ENCODE data around the gene GNAS-AS1. TPM values are rescaled to one million over a fixed set of nuclear protein-coding genes. Genes with fewer than 3 reads are reported as not detected.

GNAS-AS1 gene
- total RNA-seq, 3 donors from 2014 or later, result 0.38 to 0.96 (median 0.40) TPM

DNA sequence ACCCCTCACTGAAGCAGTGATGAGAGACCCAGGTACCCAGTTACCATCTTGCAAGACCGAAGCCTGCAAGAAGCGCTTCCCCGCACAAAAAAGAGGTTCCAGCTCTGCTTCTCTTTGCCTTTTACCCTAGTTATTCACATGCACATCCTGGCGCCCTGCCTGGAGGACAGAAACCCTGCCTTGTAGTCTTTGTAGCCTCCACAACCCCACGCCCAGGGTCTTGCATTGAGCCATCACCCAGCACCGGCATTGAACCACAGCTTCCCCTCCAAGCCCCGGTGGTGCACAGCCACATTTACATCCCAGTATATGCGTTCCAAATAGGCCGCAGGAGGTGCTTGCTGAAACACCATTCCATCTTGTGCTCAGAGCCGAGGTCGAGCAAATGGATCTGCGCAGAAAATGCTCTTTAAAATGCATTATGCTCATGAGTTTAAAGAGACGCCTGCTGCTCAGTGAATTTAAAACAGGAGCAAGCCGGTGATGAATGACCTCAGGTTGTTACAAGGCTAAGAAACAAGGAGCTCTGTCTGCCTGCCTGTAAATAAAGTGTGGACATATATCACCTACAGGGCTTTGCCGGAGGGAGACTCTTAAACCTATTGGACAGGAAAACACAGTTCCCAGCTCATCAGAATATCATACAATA, 61.7 kb downstream of the GNAS-AS1 start:
- Mint-ChIP-seq H3K36me3 (ENCODE audit: insufficient read depth) (no peaks in the 10 kb centered on the region), H3K4me3 (no peak overlapping the region), H3K27me3 (ENCODE audit: low read depth) (peaks cover 29% of the 10 kb centered on the region), H3K9me3 (no peaks in the 10 kb centered on the region), H3K4me1 (ENCODE audit: low read depth) (no peaks in the 10 kb centered on the region)
- ATAC-seq, result no peak
- DNase-seq, result no peak

- Mint-ChIP-seq H3K36me3 (ENCODE audit: insufficient read depth) (no peaks in the 10 kb centered on the region), H3K27me3 (ENCODE audit: low read depth) (peaks cover 30% of the 10 kb centered on the region), H3K4me1 (ENCODE audit: low read depth) (no peaks in the 10 kb centered on the region), H3K4me3 (no peak overlapping the region), H3K9me3 (no peaks in the 10 kb centered on the region)
- DNase-seq (no peak), ATAC-seq (no peak)
Measured at GRCh38 chr20:58787211-58788005, 63.3 kb downstream of the GNAS-AS1 start.

GRCh38 chr20:58784321-58785074, 66.2 kb downstream of the GNAS-AS1 start:
- no peaks in the 10 kb centered on the region for H3K4me1 Mint-ChIP-seq (ENCODE audit: low read depth)
- H3K9me3 Mint-ChIP-seq, result no peaks in the 10 kb centered on the region
- DNase-seq (no peak), ATAC-seq (no peak)
- no peaks in the 10 kb centered on the region for H3K36me3 Mint-ChIP-seq (ENCODE audit: insufficient read depth)
- H3K4me3 Mint-ChIP-seq, result no peak overlapping the region
- H3K27me3 Mint-ChIP-seq (ENCODE audit: low read depth), result peaks cover 29% of the 10 kb centered on the region

DNA sequence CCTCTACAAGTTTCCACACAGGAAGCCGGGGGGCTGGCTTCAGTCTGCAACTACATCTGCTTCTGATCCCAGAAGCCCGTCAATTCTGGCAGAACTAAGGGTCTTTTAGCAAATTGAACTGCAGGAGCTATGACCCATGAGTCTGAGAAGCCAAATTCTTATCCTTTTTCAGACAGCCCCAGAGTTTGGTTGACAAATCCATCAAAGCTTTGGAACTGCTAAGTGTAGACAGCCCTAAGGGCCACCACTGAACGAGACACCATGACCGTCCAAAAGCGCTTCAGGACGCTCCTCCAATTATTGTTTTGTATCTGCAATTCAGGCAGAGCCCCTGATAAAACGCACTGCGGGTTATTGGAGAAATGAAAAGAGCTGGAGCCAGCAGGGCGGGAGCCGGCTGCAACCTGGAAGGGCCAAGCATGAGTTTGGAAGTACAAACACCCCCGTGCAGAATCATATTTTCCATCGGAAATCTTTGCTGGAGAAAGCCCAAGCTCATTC, 67.1 kb downstream of the GNAS-AS1 start:
- peaks cover 29% of the 10 kb centered on the region for H3K27me3 Mint-ChIP-seq (ENCODE audit: low read depth)
- DNase-seq (no peak), ATAC-seq (no peak)
- no peaks in the 10 kb centered on the region for H3K36me3 Mint-ChIP-seq (ENCODE audit: insufficient read depth)
- H3K4me1 Mint-ChIP-seq (ENCODE audit: low read depth), result no peaks in the 10 kb centered on the region
- H3K4me3 Mint-ChIP-seq, result no peak overlapping the region
- no peaks in the 10 kb centered on the region for H3K9me3 Mint-ChIP-seq

- Mint-ChIP-seq H3K36me3 (ENCODE audit: insufficient read depth) (no peaks in the 10 kb centered on the region), H3K27me3 (ENCODE audit: low read depth) (peaks cover 38% of the 10 kb centered on the region), H3K9me3 (no peaks in the 10 kb centered on the region), H3K4me1 (ENCODE audit: low read depth) (no peaks in the 10 kb centered on the region), H3K4me3 (no peak overlapping the region)
- no peak for DNase-seq
- no peak for ATAC-seq
Measured at GRCh38 chr20:58781138-58781537, 69.6 kb downstream of the GNAS-AS1 start.

- H3K4me1 Mint-ChIP-seq (ENCODE audit: low read depth), result no peaks in the 10 kb centered on the region
- peaks cover 26% of the 10 kb centered on the region for H3K27me3 Mint-ChIP-seq (ENCODE audit: low read depth)
- DNase-seq (no peak), ATAC-seq (no peak)
- no peaks in the 10 kb centered on the region for H3K9me3 Mint-ChIP-seq
- no peak overlapping the region for H3K4me3 Mint-ChIP-seq
- no peaks in the 10 kb centered on the region for H3K36me3 Mint-ChIP-seq (ENCODE audit: insufficient read depth)
Measured at GRCh38 chr20:58778760-58779159, 71.9 kb downstream of the GNAS-AS1 start.

DNA sequence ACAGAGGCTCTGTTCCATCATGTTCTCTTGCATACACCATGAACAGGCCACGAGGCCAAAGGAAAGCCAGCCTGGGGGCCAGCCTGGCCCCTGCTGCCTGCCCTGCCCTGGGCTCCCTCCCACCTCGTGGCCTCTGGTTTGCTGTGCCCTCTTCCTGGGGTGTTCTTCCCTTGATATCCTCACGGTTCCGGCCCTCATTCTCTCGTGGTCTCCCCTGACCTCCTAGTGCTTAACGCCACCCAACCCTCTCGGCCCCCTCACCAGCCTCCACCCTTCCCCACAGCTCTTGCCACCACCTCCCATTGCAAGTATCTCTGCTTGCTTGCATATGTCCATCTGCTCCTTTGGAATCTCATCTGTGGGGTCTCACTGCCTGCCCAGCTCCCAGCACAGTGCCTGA, 73.0 kb downstream of the GNAS-AS1 start:
- Mint-ChIP-seq H3K36me3 (ENCODE audit: insufficient read depth) (no peaks in the 10 kb centered on the region), H3K4me1 (ENCODE audit: low read depth) (no peaks in the 10 kb centered on the region), H3K4me3 (no peak overlapping the region), H3K27me3 (ENCODE audit: low read depth) (peaks cover 22% of the 10 kb centered on the region), H3K9me3 (no peaks in the 10 kb centered on the region)
- no peak for ATAC-seq
- DNase-seq, result no peak

DNA sequence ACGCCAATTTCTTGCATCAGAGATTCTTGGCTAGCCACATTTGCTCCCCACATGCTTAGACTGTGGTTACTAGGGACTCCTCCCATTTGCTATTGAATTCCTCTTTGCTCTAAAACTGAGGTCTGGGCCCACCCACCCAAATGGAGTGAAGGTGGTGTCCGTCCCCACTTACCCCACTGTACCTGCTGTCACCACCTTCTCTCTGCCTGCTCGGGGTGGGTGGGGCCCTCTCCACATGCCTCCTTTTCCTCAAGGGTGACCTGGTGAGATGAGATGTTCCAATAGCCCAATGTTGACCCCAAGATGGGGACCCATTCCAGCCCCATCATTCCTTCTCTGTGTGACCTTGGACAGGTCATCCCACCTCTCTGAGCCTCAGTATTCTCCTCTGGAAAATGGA, 74.6 kb downstream of the GNAS-AS1 start:
- Mint-ChIP-seq H3K27me3 (ENCODE audit: low read depth) (peaks cover 23% of the 10 kb centered on the region), H3K4me1 (ENCODE audit: low read depth) (no peaks in the 10 kb centered on the region), H3K4me3 (no peak overlapping the region), H3K9me3 (no peaks in the 10 kb centered on the region), H3K36me3 (ENCODE audit: insufficient read depth) (no peaks in the 10 kb centered on the region)
- ATAC-seq (no peak), DNase-seq (no peak)

DNA sequence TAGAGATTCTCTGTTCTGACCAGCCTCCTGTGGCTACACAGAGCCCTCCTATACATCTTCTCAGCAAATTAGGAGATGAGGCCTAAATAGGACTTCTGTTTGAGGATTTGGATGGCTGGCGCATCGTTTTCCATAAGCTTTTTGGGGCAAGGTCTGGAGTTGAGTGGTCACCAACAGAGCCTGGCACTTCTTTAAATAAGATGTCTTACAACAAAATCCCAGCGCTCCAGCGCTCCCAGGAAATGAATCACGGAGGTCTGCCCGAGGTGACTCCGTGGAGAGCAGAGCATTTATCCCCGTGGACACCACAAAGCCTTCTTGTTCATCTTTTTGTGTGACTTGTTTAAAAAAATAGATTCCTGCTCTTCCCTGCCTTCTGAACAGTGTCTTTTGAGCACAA, 75.3 kb downstream of the GNAS-AS1 start:
- Mint-ChIP-seq H3K27me3 (ENCODE audit: low read depth) (peaks cover 24% of the 10 kb centered on the region), H3K36me3 (ENCODE audit: insufficient read depth) (no peaks in the 10 kb centered on the region), H3K4me1 (ENCODE audit: low read depth) (no peaks in the 10 kb centered on the region), H3K4me3 (no peak overlapping the region), H3K9me3 (no peaks in the 10 kb centered on the region)
- no peak for DNase-seq
- ATAC-seq, result no peak

DNA sequence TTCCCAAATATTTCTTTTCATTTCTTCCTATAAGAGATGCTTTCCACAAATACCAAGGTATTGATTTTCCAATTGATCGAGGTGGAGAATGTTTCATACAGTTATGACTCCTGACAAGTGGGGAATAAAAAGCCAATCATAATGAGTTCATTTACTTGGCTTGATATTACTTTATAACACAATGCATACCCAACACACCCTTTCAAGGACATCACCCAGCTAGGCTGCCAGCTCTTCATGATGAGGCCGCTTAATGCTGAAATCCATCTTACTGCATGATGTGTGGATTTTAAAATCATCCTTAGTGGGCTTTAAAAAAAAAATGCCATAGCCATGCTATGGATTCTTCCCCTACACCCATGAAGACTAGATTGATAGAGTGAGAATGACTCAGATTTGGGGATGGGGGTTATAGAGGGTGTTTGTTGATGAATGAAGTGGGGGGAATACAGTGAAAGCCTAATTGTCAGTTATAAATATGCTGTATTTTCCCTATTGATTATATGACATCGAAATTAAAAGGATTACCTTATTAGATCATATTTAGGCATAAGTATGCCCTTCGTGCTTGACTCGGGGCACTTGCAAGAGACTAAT, 75.9 kb downstream of the GNAS-AS1 start:
- H3K9me3 Mint-ChIP-seq, result no peaks in the 10 kb centered on the region
- no peak overlapping the region for H3K4me3 Mint-ChIP-seq
- no peaks in the 10 kb centered on the region for H3K36me3 Mint-ChIP-seq (ENCODE audit: insufficient read depth)
- ATAC-seq, result no peak
- no peaks in the 10 kb centered on the region for H3K4me1 Mint-ChIP-seq (ENCODE audit: low read depth)
- H3K27me3 Mint-ChIP-seq (ENCODE audit: low read depth), result peaks cover 28% of the 10 kb centered on the region
- DNase-seq, result no peak

DNA sequence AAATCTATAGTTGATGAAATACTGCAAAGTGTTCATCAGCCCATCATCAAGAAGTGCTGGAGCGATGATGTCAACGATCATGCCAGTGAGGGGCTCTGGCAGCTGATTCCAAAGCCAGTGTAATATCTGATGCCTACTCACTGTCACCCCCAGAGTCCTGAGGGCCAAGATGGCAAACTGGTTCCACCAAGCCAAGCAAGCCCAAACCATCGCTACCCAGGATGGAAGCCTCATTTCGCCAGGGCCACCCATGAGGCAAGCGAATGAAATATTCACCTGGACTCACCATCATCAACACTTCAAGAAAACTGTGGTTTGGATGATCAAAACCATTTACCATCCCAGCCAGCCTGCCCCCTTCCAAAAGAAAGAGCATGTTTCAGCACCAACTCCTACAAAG, 76.5 kb downstream of the GNAS-AS1 start:
- ATAC-seq, result no peak
- no peaks in the 10 kb centered on the region for H3K4me1 Mint-ChIP-seq (ENCODE audit: low read depth)
- DNase-seq, result no peak
- no peaks in the 10 kb centered on the region for H3K36me3 Mint-ChIP-seq (ENCODE audit: insufficient read depth)
- peaks cover 31% of the 10 kb centered on the region for H3K27me3 Mint-ChIP-seq (ENCODE audit: low read depth)
- H3K4me3 Mint-ChIP-seq, result no peak overlapping the region
- H3K9me3 Mint-ChIP-seq, result no peaks in the 10 kb centered on the region

- no peak for ATAC-seq
- Mint-ChIP-seq H3K4me3 (no peak overlapping the region), H3K9me3 (no peaks in the 10 kb centered on the region), H3K36me3 (ENCODE audit: insufficient read depth) (no peaks in the 10 kb centered on the region), H3K27me3 (ENCODE audit: low read depth) (peaks cover 35% of the 10 kb centered on the region), H3K4me1 (ENCODE audit: low read depth) (no peaks in the 10 kb centered on the region)
- no peak for DNase-seq
Measured at GRCh38 chr20:58772786-58773185, 77.9 kb downstream of the GNAS-AS1 start.
